AG20443 (cell line): ENCODE measurements around the gene NSUN2.

ENCODE experiments used
- DNase-seq: peaks from one replicate; pipeline ENCODE4 v3.0.0; 2012; ENCODE audit warnings: low spot score, mixed read lengths

The NSUN2 gene

GRCh38 chr5:6557807-6558575 lies 74.9 kb downstream of the NSUN2 start:
- DNase-seq: no peak

GRCh38 chr5:6556802-6557102 lies 76.1 kb downstream of the NSUN2 start:
- DNase-seq: no peak

GRCh38 chr5:6556089-6556801 lies 76.6 kb downstream of the NSUN2 start:
- DNase-seq: peak; percentile 47

DNA sequence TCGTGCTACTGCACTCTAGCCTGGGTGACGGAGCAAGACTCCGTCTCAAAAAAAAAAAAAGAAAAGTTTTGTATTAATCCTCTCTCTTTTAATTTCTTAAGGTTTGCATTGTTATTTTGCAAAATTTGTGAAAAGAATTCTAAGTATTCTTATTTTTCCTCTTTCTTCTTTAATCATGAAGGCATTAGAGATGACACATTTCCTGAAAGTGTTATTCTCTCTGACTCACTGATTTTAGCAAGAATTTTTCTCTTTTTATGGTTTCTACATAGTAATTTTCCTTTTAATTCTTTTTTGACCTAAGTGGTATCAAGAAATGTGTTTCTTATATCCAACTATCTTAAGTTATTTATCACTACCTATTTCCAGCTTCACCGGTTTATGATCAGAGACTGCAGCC lies 78.0 kb downstream of the NSUN2 start:
- no peak for DNase-seq

GRCh38 chr5:6553972-6554371 lies 78.9 kb downstream of the NSUN2 start:
- DNase-seq: no peak

DNA sequence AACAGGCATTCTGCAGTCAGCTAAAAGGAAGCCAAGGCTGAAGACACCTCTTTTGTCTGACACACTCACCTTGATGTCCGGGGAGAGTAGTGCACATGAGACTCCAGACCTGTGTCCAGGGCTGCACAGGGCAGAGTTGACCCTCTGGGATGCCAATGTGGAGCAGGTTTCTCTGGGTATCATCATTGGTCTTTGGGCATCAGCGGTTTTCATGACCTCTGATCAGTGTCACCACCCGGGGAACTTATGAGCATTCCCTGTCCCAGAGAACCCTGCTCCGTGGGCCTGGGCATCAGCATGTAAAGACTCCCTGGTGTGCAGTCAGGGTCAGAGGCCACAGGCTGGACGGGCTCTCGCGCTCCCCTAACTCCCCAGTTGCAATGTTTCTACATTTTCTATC lies 80.2 kb downstream of the NSUN2 start:
- no peak for DNase-seq

- DNase-seq: no peak
Observed at GRCh38 chr5:6551955-6552313, 80.9 kb downstream of the NSUN2 start.

- peak; percentile 40 for DNase-seq
Observed at GRCh38 chr5:6551287-6551954, 81.4 kb downstream of the NSUN2 start.

DNA sequence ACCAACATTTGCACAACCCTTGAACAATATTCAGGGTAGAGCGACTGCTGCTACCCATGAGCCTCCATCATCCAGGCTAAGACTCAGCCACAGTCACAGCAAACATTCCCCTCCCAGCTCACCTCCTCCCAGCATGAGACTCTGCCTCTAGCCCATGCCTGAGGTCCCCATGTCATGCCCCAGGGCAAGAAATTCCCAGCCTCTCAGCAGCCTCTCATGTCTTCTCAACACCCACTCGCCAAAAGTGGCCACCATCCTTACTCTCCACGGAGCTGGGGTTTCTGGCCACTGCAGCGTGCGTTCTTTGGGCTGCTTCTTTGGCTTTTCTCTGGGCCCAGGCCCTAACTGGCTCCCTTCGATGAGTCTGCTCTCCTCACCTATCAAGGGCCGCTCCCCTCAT lies 82.2 kb downstream of the NSUN2 start:
- no peak for DNase-seq
